ENCODE measurements around the gene CHRND.
"Not testable (repeated sequence)": the region's sequence is repeated elsewhere in the genome, so short reads cannot be mapped to it uniquely, and the experiment has no call there.

The CHRND gene

GRCh38 chr2:232567721-232568120 lies 41.8 kb downstream of the CHRND start:
- DNase-seq: no peak
- TF ChIP-seq POLR2A (IDR thresholded peaks at IDR 0.05; ENCODE audit: low read length): no peak

GRCh38 chr2:232568161-232568560 lies 42.2 kb downstream of the CHRND start:
- no peak for TF ChIP-seq GATA1 (IDR thresholded peaks at IDR 0.05; ENCODE audit: low read depth, low read length)
- TF ChIP-seq POLR2A (IDR thresholded peaks at IDR 0.05; ENCODE audit: low read length): no peak
- peak; percentile 76 to 82 for DNase-seq

GRCh38 chr2:232569541-232569940 lies 43.6 kb downstream of the CHRND start:
- no peak for DNase-seq
- TF ChIP-seq POLR2A (IDR thresholded peaks at IDR 0.05; ENCODE audit: low read length): no peak
- TF ChIP-seq GATA1 (IDR thresholded peaks at IDR 0.05; ENCODE audit: low read depth, low read length): no peak

GRCh38 chr2:232570481-232570880 lies 44.5 kb downstream of the CHRND start:
- not testable (repeated sequence) for DNase-seq

GRCh38 chr2:232571026-232571474 lies 45.1 kb downstream of the CHRND start:
- TF ChIP-seq GATA1 (IDR thresholded peaks at IDR 0.05; ENCODE audit: low read depth, low read length) (no peak), POLR2A (IDR thresholded peaks at IDR 0.05; ENCODE audit: low read length) (no peak)
- no peak for DNase-seq

- DNase-seq: no peak
- TF ChIP-seq GATA1 (IDR thresholded peaks at IDR 0.05; ENCODE audit: low read depth, low read length): no peak
- no peak for TF ChIP-seq POLR2A (IDR thresholded peaks at IDR 0.05; ENCODE audit: low read length)
Measured at GRCh38 chr2:232573042-232573441, 47.1 kb downstream of the CHRND start.

- no peak for DNase-seq
- no peak for TF ChIP-seq POLR2A (IDR thresholded peaks at IDR 0.05; ENCODE audit: low read length)
- no peak for TF ChIP-seq GATA1 (IDR thresholded peaks at IDR 0.05; ENCODE audit: low read depth, low read length)
Measured at GRCh38 chr2:232573771-232574435, 47.9 kb downstream of the CHRND start.

GRCh38 chr2:232574674-232575403 lies 48.9 kb downstream of the CHRND start:
- TF ChIP-seq GATA1 (IDR thresholded peaks at IDR 0.05; ENCODE audit: low read depth, low read length) (no peak), POLR2A (IDR thresholded peaks at IDR 0.05; ENCODE audit: low read length) (no peak)
- no peak for DNase-seq

- no peak for DNase-seq
- TF ChIP-seq POLR2A (IDR thresholded peaks at IDR 0.05; ENCODE audit: low read length) (no peak), GATA1 (IDR thresholded peaks at IDR 0.05; ENCODE audit: low read depth, low read length) (no peak)
Measured at GRCh38 chr2:232575404-232575746, 49.4 kb downstream of the CHRND start.

- no peak for TF ChIP-seq GATA1 (IDR thresholded peaks at IDR 0.05; ENCODE audit: low read depth, low read length)
- TF ChIP-seq POLR2A (IDR thresholded peaks at IDR 0.05; ENCODE audit: low read length): no peak
- DNase-seq: no peak
Measured at GRCh38 chr2:232576995-232577394, 51.0 kb downstream of the CHRND start.

GRCh38 chr2:232577841-232578240 lies 51.9 kb downstream of the CHRND start:
- no peak for TF ChIP-seq GATA1 (IDR thresholded peaks at IDR 0.05; ENCODE audit: low read depth, low read length)
- TF ChIP-seq POLR2A (IDR thresholded peaks at IDR 0.05; ENCODE audit: low read length): no peak
- DNase-seq: no peak

- no peak for TF ChIP-seq POLR2A (IDR thresholded peaks at IDR 0.05; ENCODE audit: low read length)
- no peak for DNase-seq
Measured at GRCh38 chr2:232578626-232579025, 52.7 kb downstream of the CHRND start.

- no peak for DNase-seq
- TF ChIP-seq GATA1 (IDR thresholded peaks at IDR 0.05; ENCODE audit: low read depth, low read length) (no peak), POLR2A (IDR thresholded peaks at IDR 0.05; ENCODE audit: low read length) (no peak)
Measured at GRCh38 chr2:232580648-232580981, 54.7 kb downstream of the CHRND start.

- DNase-seq: no peak
- TF ChIP-seq GATA1 (IDR thresholded peaks at IDR 0.05; ENCODE audit: low read depth, low read length) (no peak), POLR2A (IDR thresholded peaks at IDR 0.05; ENCODE audit: low read length) (no peak)
Measured at GRCh38 chr2:232581725-232582124, 55.8 kb downstream of the CHRND start.

GRCh38 chr2:232584238-232584637 lies 58.3 kb downstream of the CHRND start:
- DNase-seq: no peak
- TF ChIP-seq GATA1 (IDR thresholded peaks at IDR 0.05; ENCODE audit: low read depth, low read length): no peak
- no peak for TF ChIP-seq POLR2A (IDR thresholded peaks at IDR 0.05; ENCODE audit: low read length)
